Natural killer cell treated with Interleukin-12 subunit alpha and Interleukin-12 subunit beta and Interleukin-15 and Interleukin-18, amount 100 ng/mL, for 72 hours (primary cell): ENCODE data around the gene OTC. TPM values are rescaled to one million over a fixed set of nuclear protein-coding genes. Genes with fewer than 3 reads are reported as not detected.

Experiments
- ATAC-seq, 2 donors: fragments of 150-1000 bp; cut with Tn5 transposase in 1 of 2; sonication (Bioruptor Pico), chemical (Tn5 transposase) in 1 of 2; 2 replicates each; pipeline ENCODE4 v1.10.0; 2021
- DNase-seq: peaks from one replicate; pipeline ENCODE4 v3.0.0; 2022; ENCODE audit warnings: low spot score
- H3K27ac Mint-ChIP-seq, 2 donors: 1 replicate in 1 of 2; 2 replicates in 1 of 2; pipeline ENCODE4 v1.8.0; 2022; ENCODE audit warnings: mixed read lengths in 2 of 2, mild to moderate bottlenecking in 1 of 2, moderate library complexity in 1 of 2
- H3K27me3 Mint-ChIP-seq, 2 donors: 1 replicate in 1 of 2; 2 replicates in 1 of 2; pipeline ENCODE4 v1.8.0; 2022; ENCODE audit warnings: mixed read lengths in 2 of 2
- H3K36me3 Mint-ChIP-seq: one replicate; pipeline ENCODE4 v1.8.0; 2022; ENCODE audit warnings: mixed read lengths
- H3K4me1 Mint-ChIP-seq, 2 donors: 1 replicate in 1 of 2; 2 replicates in 1 of 2; pipeline ENCODE4 v1.8.0; 2022; ENCODE audit warnings: low read depth in 2 of 2, mixed read lengths in 2 of 2, mild to moderate bottlenecking in 1 of 2
- H3K4me3 Mint-ChIP-seq: one replicate; pipeline ENCODE4 v1.8.0; 2022; ENCODE audit warnings: mixed read lengths
- H3K9me3 Mint-ChIP-seq: 2 replicates; pipeline ENCODE4 v1.8.0; 2022; ENCODE audit warnings: mixed read lengths
- total RNA-seq, 2 donors: library from RNA; stranded (reverse); gene quantifications; one replicate each; pipeline ENCODE4 v1.2.3, GENCODE V29; 2022

OTC gene
- total RNA-seq, 2 donors from 2014 or later = not detected

GRCh38 chrX:38458071-38458470, 105.7 kb downstream of the OTC start:
- Mint-ChIP-seq H3K36me3 (no peaks in the 10 kb centered on the region), H3K9me3 (no peaks in the 10 kb centered on the region), H3K27me3 (peaks cover 0 to 16% of the 10 kb centered on the region in 2 donors), H3K4me3 (no peak overlapping the region), H3K4me1 (no peaks in the 10 kb centered on the region), H3K27ac (no peak overlapping the region)
- no peak for ATAC-seq
- DNase-seq = no peak

GRCh38 chrX:38462257-38462656, 109.9 kb downstream of the OTC start:
- Mint-ChIP-seq H3K27ac (no peak overlapping the region), H3K4me3 (no peak overlapping the region), H3K36me3 (no peaks in the 10 kb centered on the region), H3K9me3 (no peaks in the 10 kb centered on the region), H3K4me1 (no peaks in the 10 kb centered on the region), H3K27me3 (peaks cover 15 to 24% of the 10 kb centered on the region in 2 donors)
- ATAC-seq (no peak), DNase-seq (no peak)

GRCh38 chrX:38465686-38466085, 113.3 kb downstream of the OTC start:
- ATAC-seq = no peak

GRCh38 chrX:38468563-38469157, 116.3 kb downstream of the OTC start:
- ATAC-seq (no peak), DNase-seq (no peak)
- Mint-ChIP-seq H3K27me3 (peaks cover 11 to 20% of the 10 kb centered on the region in 2 donors), H3K4me3 (no peak overlapping the region), H3K9me3 (no peaks in the 10 kb centered on the region), H3K36me3 (no peaks in the 10 kb centered on the region), H3K4me1 (no peaks in the 10 kb centered on the region), H3K27ac (no peak overlapping the region)

More at GRCh38 chrX:38465686-38466085, 113.3 kb downstream of the OTC start:
- Mint-ChIP-seq H3K27me3 (peaks cover 14 to 19% of the 10 kb centered on the region in 2 donors), H3K36me3 (no peaks in the 10 kb centered on the region), H3K9me3 (no peaks in the 10 kb centered on the region), H3K27ac (no peak overlapping the region), H3K4me1 (no peaks in the 10 kb centered on the region), H3K4me3 (no peak overlapping the region)
- no peak for DNase-seq

Other genes with a start within 250 kb of the OTC start
- not detected for gene SRPX, start 131.7 kb upstream of the OTC start, total RNA-seq
- 10 to 100 TPM; 11.4 to 12.3 TPM for gene RPGR, start 25.1 kb upstream of the OTC start, total RNA-seq
- not detected for gene TSPAN7, start 208.9 kb downstream of the OTC start, total RNA-seq